HT-29 (cell line): ENCODE results near the gene ALDH18A1. TPM values are rescaled to one million over a fixed set of nuclear protein-coding genes. Genes with fewer than 3 reads are reported as not detected.
A peak's percentile ranks its signal among the peaks of the same experiment; 100 is the strongest.
"Not testable (repeated sequence)": the region's sequence is repeated elsewhere in the genome, so short reads cannot be mapped to it uniquely, and the experiment has no call there.

Experiments used
- DNase-seq: peaks from one replicate; pipeline ENCODE4 v3.0.0-alpha.2; 2015; ENCODE audit warnings: low spot score
- total RNA-seq: library from RNA; depleted of rRNA; stranded (reverse); fragments of >200 nt; shearing (Covaris generic); gene quantifications from 2 replicates; pipeline ENCODE4 v1.2.3, GENCODE V29; 2014

ALDH18A1 gene
- total RNA-seq, 1 experiment from 2014 or later: 108 TPM

DNA sequence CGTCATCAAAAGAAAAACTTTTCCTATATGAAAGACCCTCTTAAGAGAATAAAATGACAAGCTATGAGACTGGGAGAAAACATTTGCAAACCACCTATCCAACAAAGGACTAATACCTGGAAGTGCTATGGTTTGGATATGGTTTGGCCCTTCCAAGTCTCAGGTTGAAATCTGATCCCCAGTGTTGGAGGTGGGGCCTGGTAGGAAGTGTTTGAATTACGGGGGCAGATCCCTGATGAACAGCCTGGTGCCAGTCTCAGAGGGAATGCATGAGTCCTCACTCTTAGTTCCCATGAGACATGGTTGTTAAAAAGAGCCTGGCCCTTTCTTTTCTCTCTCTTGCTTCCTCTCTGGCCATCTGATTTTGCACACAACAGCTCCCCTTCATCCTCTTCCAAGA, 6.3 kb downstream of the ALDH18A1 start:
- no peak for DNase-seq

DNA sequence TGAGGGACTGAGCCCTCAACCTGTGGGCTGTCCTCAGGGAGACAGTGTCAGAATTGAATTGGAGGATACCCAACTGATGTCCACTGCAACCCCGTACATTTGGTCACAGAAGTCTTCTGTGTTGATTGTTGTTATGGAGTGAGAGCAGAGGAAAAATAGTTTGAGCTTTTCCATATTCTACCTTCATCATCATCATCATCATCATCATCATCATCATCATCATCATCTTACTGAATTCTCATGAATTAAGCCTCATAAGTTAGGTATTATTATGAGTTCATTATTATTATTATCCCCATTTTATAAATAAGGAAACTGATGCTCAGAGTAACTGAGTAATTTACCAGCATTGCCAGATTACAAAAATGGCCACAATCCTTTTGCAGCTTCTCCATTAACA, 8.4 kb downstream of the ALDH18A1 start:
- DNase-seq: no peak

DNA sequence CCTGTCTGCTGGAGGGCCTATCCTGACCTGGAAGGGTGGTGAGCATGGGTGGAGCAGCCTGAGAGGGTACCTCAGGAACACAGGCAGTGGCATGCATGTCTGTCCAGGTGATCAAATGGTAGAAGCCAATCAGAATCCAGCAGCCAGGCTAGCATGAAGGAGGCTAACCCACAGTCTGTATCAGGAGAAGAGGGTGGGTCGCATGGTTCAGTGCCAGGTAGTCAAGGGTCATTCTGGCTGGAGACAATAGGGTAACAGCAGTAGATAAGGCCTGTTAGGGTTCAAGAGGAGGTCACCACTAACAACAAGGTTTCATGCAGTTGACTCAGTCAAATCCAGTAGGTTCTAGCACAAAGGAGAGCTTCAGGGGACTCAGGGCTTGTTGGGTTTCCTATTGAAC, 10.4 kb downstream of the ALDH18A1 start:
- DNase-seq: peak; percentile 72

DNA sequence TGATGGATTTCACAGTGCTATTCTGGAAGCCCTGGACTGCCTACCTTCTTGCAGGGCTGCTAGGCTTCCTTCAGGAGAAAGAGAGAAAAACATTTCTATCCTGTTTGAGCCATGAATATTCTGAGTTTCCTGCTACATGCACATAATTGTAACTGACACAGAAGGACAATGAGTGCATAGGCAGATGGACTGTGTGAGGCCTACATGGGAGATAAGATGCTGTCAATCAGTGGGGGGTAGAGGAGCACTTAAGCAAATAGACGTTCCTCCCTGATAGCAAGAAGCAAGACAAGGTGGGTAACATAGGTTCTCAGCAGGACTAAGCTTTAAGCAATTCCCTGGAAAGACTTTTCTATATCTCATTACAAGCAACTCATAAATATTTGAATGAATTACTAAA, 11.6 kb downstream of the ALDH18A1 start:
- no peak for DNase-seq

DNA sequence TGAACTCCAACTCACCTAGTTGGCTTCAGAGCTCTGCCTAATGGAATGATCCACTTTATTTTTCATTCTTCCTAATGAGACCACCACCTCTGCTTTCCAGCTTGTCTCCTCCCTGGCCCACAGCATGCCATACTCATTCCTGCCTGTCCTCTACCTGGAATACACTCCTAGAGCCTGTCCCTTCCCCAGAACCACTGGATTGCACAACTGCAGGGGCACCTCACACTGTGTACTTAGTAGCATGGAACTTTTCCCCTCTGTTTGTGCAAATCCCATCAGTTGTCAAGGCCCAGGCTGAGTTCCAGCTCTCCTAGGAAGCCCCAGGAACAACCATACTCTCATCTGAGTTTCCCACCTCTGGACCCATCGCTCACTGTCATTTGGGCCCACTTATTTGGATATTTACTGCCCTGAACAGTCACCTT, 15.6 kb downstream of the ALDH18A1 start:
- no peak for DNase-seq

DNA sequence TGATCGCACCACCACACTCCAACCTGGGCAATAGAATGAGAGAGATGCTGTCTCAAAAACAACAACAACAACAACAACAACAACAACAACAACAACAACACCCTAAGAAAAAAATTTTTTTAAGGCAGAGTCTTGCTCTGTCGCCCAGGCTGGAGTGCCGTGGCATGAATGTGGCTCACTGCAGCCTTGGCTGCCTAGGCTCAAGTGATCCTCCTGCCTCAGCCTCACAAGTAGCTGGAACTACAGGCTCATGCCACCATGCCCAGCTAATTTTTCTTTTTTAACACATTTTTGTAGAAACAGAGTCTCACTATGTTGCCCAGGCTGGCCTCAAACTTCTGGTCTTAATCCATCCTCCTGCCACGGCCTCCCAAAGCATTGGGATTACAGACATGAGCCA, 18.6 kb downstream of the ALDH18A1 start:
- no peak for DNase-seq

DNA sequence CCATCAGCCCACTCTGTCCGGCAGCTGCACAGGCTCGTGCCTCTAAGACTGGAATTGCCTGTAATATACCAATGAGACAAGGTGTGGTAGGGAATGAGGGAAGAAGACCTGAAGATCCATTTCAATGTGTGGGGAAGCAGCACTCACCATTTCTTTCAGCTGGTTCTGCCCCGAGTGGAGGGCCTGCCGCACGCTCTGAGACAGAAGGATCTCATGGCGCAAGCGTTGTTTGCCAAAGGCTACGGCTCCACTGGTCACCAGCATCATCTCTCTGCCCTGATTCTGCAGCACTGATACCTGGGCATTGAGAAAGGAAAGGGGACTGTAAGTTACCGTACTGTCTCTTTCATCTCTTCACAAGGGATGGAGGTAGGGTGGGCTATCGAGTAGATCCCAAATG, 19.4 kb downstream of the ALDH18A1 start:
- no peak for DNase-seq

DNA sequence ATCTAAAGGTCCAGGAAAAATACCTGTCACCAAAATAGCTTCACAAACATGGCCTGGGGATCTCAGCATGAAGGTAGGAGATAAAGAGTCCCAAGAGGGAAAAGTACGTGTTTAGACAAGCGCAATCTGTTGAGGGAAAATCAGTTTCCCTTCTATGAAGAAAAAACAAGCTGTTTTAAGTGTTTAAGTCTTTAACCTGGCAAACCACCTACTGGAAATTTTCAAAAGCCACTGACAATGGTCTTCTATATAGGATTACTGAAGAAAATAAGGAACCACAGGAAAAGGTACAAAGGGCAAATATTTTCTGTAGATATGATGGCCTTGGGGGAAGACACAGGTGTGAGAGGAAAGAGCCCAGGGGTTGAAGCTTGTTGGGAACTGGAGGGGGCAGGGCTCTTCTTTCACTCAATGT, 21.2 kb downstream of the ALDH18A1 start:
- DNase-seq: no peak

DNA sequence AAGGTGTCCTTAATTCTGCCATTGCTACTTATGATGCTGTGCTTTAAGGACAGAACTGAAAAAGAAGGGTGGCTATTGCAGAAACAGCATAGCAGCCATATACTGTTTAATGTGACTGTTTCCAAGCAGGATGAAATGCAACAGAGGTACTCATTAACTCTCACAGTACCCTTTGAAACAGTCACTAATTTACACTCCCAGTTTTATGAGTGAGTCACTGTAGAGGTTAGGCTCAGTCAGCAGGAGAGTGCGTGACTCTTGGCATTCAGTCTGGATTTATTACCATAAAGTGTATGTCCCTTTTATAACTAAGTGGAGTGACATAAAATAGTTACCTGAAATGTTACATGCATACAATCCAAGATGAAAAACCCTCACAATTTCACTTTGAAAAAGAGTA, 27.7 kb downstream of the ALDH18A1 start:
- DNase-seq: peak; percentile 80

DNA sequence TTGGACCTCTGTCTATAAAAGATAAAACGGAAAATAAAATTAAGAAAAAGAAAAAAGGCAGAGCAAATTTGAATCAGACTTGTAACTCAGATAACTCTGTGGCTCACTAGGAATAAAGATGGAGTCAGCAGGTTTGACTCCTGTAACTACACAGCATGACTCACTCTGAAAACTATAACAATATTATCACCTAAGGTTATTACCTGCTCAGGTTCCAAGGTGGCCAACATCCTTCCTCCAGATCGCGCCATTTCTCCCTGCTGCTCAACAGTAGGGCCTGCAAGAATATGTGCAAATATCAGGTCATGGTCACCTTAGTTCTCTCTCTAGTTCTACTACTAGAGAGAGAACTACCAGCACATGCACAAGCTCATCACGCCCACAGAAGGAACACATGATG, 30.0 kb downstream of the ALDH18A1 start:
- DNase-seq: no peak

DNA sequence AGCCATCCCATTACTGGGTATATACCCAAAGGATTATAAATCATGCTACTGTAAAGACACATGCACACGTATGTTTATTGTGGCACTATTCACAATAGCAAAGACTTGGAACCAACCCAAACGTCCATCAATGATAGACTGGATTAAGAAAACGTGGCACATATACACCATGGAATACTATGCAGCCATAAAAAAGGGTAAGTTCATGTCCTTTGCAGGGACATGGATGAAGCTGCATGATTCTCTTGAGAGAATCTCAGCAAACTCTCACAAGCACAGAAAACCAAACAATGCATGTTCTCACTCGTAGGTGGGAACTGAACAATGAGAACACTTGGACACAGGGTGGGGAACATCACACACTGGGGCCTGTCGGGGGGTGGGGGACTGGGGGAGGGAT, 36.1 kb downstream of the ALDH18A1 start:
- DNase-seq: not testable (repeated sequence)

DNA sequence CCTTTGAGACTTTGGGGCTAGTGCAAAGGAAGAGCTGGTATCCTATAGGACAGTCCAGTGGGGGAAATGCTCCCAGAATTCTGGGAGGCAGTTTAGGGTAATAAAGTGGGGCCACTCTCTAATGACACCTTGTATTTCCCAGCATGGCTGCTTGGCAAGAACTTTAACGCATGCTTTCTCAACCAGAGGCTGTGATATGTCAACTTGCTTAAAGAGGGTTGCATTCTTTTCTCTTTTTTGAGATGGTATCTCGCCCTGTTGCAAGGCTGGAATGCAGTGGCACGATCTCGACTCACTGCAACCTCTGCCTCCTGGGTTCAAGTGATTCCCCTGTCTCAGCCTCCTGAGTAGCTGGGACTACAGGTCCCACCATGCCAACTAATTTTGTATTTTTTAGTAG, 38.4 kb downstream of the ALDH18A1 start:
- no peak for DNase-seq

DNA sequence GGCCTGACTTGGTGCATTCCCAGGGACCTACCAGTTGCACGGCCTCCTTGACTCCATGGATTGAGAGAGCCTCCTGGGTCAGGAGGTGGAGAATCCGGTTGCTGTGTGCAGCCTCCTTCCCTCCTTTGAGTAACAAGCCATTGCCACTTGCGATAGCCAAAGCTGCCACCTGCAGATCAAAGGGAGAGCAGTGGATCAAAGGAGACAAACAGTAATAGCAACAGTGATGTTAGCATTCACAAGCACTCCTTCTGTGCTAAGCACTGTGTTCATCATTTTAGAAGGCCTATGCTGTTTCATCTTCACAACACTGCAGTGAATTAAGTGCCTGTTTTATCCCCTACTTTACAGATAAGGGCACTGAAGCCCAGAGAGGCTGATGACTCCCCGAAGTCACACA, 40.1 kb downstream of the ALDH18A1 start:
- DNase-seq: no peak

DNA sequence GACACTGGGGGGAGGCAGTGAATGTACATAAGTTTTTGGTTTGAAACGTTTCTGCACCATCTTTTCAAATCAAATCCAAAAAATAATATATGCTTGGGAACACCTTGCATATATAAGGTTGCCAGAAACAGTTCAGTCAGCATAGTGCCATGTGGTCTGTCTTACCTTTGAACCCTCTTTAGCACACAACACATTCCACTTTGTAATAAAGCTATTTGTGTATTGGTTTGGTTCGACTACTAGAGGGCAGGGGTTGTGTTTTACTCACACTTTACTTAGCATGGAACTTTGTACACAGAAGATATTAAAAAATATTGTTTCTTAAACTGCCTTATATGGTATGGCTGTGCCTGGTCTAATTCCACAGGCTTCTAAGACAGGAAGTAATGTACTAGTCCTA, 43.2 kb downstream of the ALDH18A1 start:
- no peak for DNase-seq

DNA sequence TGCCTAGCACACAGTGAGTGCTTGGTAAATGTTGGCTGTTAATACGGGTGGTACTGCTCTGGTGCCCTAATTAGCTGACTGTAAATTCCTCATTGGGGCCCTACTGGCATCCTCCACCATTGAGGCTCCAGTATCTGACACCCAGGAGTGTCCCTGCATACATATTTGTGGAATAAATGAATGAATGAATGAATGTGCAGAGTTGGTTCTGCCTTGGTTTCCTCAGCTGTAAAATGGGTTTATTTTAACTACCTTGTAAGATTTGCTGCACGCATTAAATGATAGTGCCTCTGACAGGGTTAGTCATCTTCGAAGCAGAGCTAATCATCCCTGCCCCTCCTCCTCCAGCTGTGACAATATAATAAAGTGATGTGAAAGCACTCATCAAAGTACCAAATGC, 45.8 kb downstream of the ALDH18A1 start:
- DNase-seq: no peak

DNA sequence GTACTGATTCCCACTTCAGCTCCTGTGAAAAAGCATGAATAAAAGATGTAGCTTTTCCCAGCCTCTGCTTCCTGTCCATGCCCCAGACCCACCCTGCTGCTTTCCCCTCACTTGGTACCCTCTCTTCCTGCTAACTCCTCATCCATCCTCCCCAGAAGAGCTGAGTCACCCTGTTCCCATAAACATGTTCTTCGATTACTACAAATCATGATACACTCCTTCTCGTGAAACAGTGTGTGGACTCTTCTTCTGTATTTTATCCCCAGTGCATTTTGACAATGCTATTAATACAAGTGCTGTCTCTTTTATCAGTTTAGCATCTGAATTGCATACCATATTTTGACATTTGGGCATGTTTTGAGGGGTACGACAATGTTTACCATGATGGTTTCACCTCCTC, 49.6 kb downstream of the ALDH18A1 start:
- DNase-seq: no peak

DNA sequence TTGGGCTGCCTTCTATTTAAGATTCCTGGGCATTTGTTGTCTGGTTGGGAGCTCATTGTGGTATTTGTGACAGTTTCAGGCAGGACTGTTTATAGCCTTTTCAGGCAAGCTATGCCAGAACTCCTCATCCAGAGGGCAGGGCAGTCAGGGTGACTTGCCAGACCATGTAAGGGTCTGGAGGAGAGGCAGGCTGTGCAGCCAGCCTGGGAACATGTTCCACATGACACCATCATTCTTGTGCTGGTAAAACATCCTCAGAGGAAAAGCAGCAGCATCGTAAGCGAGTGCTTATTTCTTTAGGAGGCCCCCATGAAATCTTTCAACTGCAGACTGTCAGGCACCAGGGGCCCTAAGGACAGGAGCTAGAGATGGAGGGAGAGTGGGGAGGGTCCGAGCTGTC, 51.3 kb downstream of the ALDH18A1 start:
- no peak for DNase-seq

DNA sequence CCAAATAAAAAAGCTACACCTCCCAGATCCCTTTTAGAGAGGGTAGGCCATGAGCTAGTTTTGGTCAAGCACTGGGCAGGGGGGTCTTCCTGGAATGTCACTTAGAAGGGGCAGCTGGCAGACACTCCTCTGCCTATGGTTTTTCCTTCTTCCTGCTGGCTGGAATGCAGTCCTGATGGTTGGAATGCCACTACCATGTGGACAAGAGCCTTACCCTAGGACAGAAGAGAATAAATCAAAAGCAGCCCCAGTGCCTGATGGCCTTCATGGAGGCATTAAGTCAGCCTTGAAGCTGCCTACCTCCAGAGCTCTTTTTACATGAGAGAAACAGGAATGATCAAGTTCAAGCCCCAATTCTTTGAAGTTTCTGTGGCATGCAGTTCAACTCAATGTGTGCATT, 51.9 kb downstream of the ALDH18A1 start:
- no peak for DNase-seq

DNA sequence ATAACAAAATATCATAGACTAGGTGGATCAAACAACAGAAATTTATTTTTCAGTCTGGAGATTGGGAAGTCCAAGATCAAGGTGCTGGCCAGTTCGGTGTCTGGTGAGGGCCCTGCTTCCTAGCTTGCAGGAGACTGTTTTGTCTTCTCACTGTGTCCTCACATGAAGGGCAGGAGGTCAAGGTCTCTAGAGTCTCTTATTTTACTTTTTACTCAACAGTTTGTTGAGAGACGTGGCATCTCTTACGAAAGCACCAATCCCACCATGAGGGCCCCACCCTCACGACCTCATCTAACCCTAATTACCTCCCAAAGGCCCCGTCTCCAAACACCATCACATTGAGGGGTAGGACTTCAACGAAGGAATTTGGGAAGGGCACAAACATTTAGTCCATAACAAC, 54.1 kb downstream of the ALDH18A1 start:
- DNase-seq: no peak

DNA sequence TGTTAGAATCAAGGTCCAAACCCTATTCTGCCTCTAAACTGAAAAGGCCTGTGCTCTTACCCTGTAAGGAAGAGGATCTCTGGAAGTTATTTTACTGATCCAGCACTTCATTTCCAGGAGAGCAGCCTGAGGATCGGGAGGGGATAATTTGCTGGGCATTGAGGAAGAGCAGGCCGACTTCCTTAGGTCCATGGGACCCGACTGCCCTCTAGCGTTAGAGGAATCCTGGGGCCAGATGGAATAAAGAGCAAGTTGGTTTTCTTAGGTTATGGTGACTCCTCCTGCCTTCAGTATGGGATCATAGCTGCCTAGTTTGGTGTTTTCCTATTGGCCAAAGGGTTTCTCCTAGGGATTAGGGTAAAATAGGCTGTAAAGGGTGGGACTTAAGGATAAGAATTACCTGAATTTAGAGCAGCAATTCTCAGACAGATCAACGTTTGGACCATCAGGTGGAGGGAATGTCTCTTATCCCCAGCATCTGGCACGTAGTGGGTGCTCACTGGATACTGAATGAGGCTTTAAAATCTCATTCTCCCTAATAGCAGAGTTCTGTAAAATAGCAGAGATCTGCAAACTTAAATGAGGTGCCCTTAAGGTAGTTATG, 55.3 kb downstream of the ALDH18A1 start:
- DNase-seq: peak; percentile 92

DNA sequence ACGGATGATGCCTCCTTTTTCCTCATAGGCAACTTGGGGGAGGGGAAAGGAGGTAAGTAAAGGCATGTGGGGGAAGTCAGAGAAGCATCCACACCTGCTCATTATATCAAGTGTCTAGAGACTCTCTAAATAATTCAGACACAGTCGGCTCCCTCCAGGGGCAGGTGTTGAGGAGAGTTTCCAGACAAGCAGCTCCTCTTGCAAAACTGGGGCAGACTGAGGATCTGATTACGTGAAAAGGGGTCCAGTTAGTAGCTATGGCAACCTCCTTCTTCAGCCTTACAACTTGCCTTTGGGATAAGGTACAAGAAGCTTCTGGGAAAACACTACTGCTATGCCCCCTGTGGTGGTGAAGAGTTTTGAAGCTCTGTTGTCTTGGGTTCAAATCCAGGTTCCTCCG, 56.4 kb downstream of the ALDH18A1 start:
- no peak for DNase-seq

DNA sequence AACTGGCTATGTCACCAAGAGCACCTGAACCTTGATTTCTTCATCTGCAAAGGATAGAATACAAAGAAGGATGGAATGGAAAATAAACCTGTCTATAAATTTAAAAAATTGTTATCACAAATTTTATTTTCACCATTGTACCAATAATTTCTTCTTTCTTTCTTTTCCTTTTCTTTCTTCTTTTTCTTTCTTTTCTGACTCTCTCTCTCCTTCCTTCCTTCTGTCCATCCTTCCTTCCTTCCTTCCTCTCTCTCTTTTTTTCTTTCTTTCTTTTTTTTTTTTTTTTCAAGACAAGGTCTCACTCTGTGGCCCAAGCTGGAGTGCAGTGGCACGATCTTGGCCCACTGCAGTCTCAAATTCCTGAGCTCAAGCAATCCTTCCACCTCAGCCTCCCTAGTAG, 58.7 kb downstream of the ALDH18A1 start:
- no peak for DNase-seq

DNA sequence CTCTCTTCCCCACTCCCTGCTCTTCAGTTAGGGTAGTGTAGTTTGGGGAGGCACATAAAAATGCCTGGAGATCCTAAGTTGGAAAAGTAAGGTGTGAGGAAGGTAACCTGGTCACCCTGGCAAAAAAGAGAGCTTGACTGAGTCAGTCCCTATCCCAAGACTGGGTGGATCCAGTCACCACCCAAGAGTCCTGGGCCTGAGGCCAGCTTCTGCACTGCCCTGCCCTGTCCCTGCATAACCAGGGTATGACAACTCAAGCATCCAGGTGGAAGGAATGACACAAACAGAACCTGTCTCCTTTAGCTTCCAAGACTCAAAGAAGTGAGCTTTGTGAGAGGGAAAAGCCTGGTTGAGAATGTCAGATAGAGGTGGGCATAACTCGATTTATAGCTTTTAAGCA, 68.5 kb downstream of the ALDH18A1 start:
- DNase-seq: no peak

DNA sequence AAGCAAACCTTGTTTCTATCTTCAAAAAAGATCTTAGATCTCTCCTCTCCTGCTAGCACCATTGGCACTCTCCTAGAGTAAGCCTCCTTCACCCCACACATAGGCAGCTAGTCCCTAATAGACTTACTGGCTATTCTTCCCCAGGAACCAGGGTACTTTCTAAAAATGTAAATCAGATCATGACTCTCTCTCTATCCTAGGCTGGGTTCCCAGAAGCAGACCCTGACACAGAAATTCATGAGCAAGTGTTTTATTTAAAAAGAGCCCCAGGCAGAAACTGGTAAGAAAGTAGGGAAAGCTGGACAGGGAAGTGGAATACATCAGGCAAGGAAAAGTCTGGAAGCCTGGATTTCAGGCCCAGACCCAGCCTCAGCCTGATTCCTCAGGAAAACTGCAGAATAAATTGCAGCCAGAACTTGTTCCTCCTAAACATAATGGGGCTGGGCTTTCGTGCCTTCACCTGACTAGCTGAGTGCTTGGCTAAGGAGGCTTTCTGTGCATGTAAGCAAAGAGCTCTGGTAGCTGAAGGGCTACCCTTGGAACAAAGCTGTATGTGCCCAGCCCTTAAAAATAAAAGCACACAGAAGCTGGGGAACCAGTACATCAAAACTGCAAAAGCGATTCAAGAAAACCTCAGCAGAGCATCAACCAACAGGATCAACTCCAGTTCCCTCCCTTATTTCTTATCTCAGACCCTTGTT, 76.5 kb downstream of the ALDH18A1 start:
- no peak for DNase-seq
